Effector memory CD8-positive, alpha-beta T cell (primary cell): ENCODE data around the gene WBP4.
"Not testable (repeated sequence)": the region's sequence is repeated elsewhere in the genome, so short reads cannot be mapped to it uniquely, and the experiment has no call there.

ENCODE experiments used
- ATAC-seq: fragments of 150-1000 bp; cut with Tn5 transposase; replicated peaks from 2 replicates; pipeline ENCODE4 v1.10.0; 2021; ENCODE audit warnings: mild to moderate bottlenecking, moderate library complexity
- DNase-seq, 3 experiments: peaks; one replicate each; pipeline ENCODE4 v3.0.0; 2021
- H3K27ac Mint-ChIP-seq, 2 donors: one replicate each; pipeline ENCODE4 v1.8.0; 2022; ENCODE audit warnings: mild to moderate bottlenecking in 2 of 2, mixed read lengths in 2 of 2, moderate library complexity in 2 of 2
- H3K27me3 Mint-ChIP-seq, 2 donors: one replicate each; pipeline ENCODE4 v1.8.0; 2022; ENCODE audit warnings: mixed read lengths in 2 of 2
- H3K36me3 Mint-ChIP-seq: one replicate; pipeline ENCODE4 v1.8.0; 2022; ENCODE audit warnings: mild to moderate bottlenecking, moderate library complexity, mixed read lengths; ENCODE audit not compliant: insufficient read depth
- H3K4me1 Mint-ChIP-seq, 2 donors: one replicate each; pipeline ENCODE4 v1.8.0; 2022; ENCODE audit warnings: low read depth in 2 of 2, mixed read lengths in 2 of 2
- H3K4me3 Mint-ChIP-seq, 2 donors: one replicate each; pipeline ENCODE4 v1.8.0; 2022; ENCODE audit warnings: mild to moderate bottlenecking in 2 of 2, mixed read lengths in 2 of 2, moderate library complexity in 2 of 2
- H3K9me3 Mint-ChIP-seq, 2 donors: one replicate each; pipeline ENCODE4 v1.8.0; 2022; ENCODE audit warnings: mixed read lengths in 2 of 2

WBP4 gene

GRCh38 chr13:41075485-41075884, 14.2 kb downstream of the WBP4 start:
- H3K9me3 Mint-ChIP-seq, result no peaks in the 10 kb centered on the region
- no peak overlapping the region for H3K27ac Mint-ChIP-seq
- no peaks in the 10 kb centered on the region for H3K27me3 Mint-ChIP-seq
- no peak for DNase-seq
- peaks cover 0 to 2% of the 10 kb centered on the region in 2 donors for H3K4me1 Mint-ChIP-seq
- no peak for ATAC-seq
- peaks cover 54% of the 10 kb centered on the region for H3K36me3 Mint-ChIP-seq
- no peak overlapping the region for H3K4me3 Mint-ChIP-seq

- no peak for ATAC-seq
- H3K27me3 Mint-ChIP-seq, result no peaks in the 10 kb centered on the region
- peaks cover 0 to 2% of the 10 kb centered on the region in 2 donors for H3K4me1 Mint-ChIP-seq
- H3K36me3 Mint-ChIP-seq, result peaks cover 61% of the 10 kb centered on the region
- H3K9me3 Mint-ChIP-seq, result no peaks in the 10 kb centered on the region
- no peak overlapping the region for H3K4me3 Mint-ChIP-seq
- DNase-seq, result no peak
- H3K27ac Mint-ChIP-seq, result no peak overlapping the region
Measured at GRCh38 chr13:41077475-41077874, 16.2 kb downstream of the WBP4 start.

- Mint-ChIP-seq H3K9me3 (no peaks in the 10 kb centered on the region), H3K27ac (peak overlapping the region in 1 of 2 donors; percentile 60), H3K27me3 (no peaks in the 10 kb centered on the region), H3K4me3 (no peak overlapping the region), H3K4me1 (no peaks in the 10 kb centered on the region), H3K36me3 (peaks cover 49% of the 10 kb centered on the region)
- ATAC-seq (no peak), DNase-seq (no peak)
Measured at GRCh38 chr13:41079725-41080124, 18.4 kb downstream of the WBP4 start.

GRCh38 chr13:41085961-41086585, 24.8 kb downstream of the WBP4 start:
- ATAC-seq, result no peak
- H3K9me3 Mint-ChIP-seq, result no peaks in the 10 kb centered on the region
- H3K4me1 Mint-ChIP-seq, result peaks cover 0 to 8% of the 10 kb centered on the region in 2 donors
- no peaks in the 10 kb centered on the region for H3K27me3 Mint-ChIP-seq
- no peak overlapping the region for H3K4me3 Mint-ChIP-seq
- H3K27ac Mint-ChIP-seq, result no peak overlapping the region
- DNase-seq, result no peak
- H3K36me3 Mint-ChIP-seq, result peaks cover 17% of the 10 kb centered on the region

GRCh38 chr13:41095681-41096080, 34.4 kb downstream of the WBP4 start:
- ATAC-seq, H3K36me3 Mint-ChIP-seq, H3K4me3 Mint-ChIP-seq, DNase-seq, H3K27ac Mint-ChIP-seq, H3K9me3 Mint-ChIP-seq, H3K4me1 Mint-ChIP-seq: not testable (repeated sequence)
- H3K27me3 Mint-ChIP-seq, result peaks cover 6 to 16% of the 10 kb centered on the region in 2 donors

GRCh38 chr13:41098761-41099160, 37.5 kb downstream of the WBP4 start:
- ATAC-seq (no peak), DNase-seq (no peak)
- Mint-ChIP-seq H3K36me3 (no peaks in the 10 kb centered on the region), H3K4me3 (no peak overlapping the region), H3K9me3 (no peaks in the 10 kb centered on the region), H3K27ac (no peak overlapping the region), H3K4me1 (no peaks in the 10 kb centered on the region), H3K27me3 (peaks cover 6 to 16% of the 10 kb centered on the region in 2 donors)

GRCh38 chr13:41099986-41100385, 38.7 kb downstream of the WBP4 start:
- Mint-ChIP-seq H3K27me3 (peaks cover 6 to 16% of the 10 kb centered on the region in 2 donors), H3K27ac (no peak overlapping the region), H3K4me1 (no peaks in the 10 kb centered on the region), H3K36me3 (no peaks in the 10 kb centered on the region), H3K9me3 (no peaks in the 10 kb centered on the region), H3K4me3 (no peak overlapping the region)
- DNase-seq (no peak), ATAC-seq (no peak)

GRCh38 chr13:41107104-41107571, 45.8 kb downstream of the WBP4 start:
- Mint-ChIP-seq H3K36me3 (no peaks in the 10 kb centered on the region), H3K27ac (no peak overlapping the region), H3K9me3 (no peaks in the 10 kb centered on the region), H3K27me3 (no peaks in the 10 kb centered on the region), H3K4me1 (no peaks in the 10 kb centered on the region), H3K4me3 (no peak overlapping the region)
- DNase-seq, result no peak
- no peak for ATAC-seq

- H3K27ac Mint-ChIP-seq, result no peak overlapping the region
- H3K27me3 Mint-ChIP-seq, result no peaks in the 10 kb centered on the region
- DNase-seq, result no peak
- ATAC-seq, result no peak
- H3K36me3 Mint-ChIP-seq, result no peaks in the 10 kb centered on the region
- H3K4me3 Mint-ChIP-seq, result no peak overlapping the region
- H3K4me1 Mint-ChIP-seq, result no peaks in the 10 kb centered on the region
- H3K9me3 Mint-ChIP-seq, result no peaks in the 10 kb centered on the region
Measured at GRCh38 chr13:41107584-41108014, 46.3 kb downstream of the WBP4 start.

GRCh38 chr13:41111454-41111853, 50.1 kb downstream of the WBP4 start:
- ATAC-seq, result no peak
- no peaks in the 10 kb centered on the region for H3K4me1 Mint-ChIP-seq
- no peak overlapping the region for H3K27ac Mint-ChIP-seq

GRCh38 chr13:41117869-41118268, 56.6 kb downstream of the WBP4 start:
- H3K27me3 Mint-ChIP-seq, result no peaks in the 10 kb centered on the region
- no peaks in the 10 kb centered on the region for H3K36me3 Mint-ChIP-seq
- ATAC-seq (no peak), DNase-seq (no peak)
- no peak overlapping the region for H3K4me3 Mint-ChIP-seq
- H3K4me1 Mint-ChIP-seq, result no peaks in the 10 kb centered on the region
- H3K27ac Mint-ChIP-seq, result no peak overlapping the region
- H3K9me3 Mint-ChIP-seq, result no peaks in the 10 kb centered on the region

More at GRCh38 chr13:41111454-41111853, 50.1 kb downstream of the WBP4 start:
- DNase-seq, result no peak
- no peaks in the 10 kb centered on the region for H3K27me3 Mint-ChIP-seq
- H3K9me3 Mint-ChIP-seq, result no peaks in the 10 kb centered on the region
- no peak overlapping the region for H3K4me3 Mint-ChIP-seq
- no peaks in the 10 kb centered on the region for H3K36me3 Mint-ChIP-seq

- Mint-ChIP-seq H3K4me3 (no peak overlapping the region), H3K36me3 (peaks cover 5% of the 10 kb centered on the region), H3K9me3 (no peaks in the 10 kb centered on the region), H3K4me1 (peaks cover 0 to 3% of the 10 kb centered on the region in 2 donors), H3K27ac (peak overlapping the region in 1 of 2 donors; percentile 44), H3K27me3 (no peaks in the 10 kb centered on the region)
- DNase-seq, result no peak
- ATAC-seq, result peak; percentile 35
Measured at GRCh38 chr13:41122838-41123237, 61.5 kb downstream of the WBP4 start.

- Mint-ChIP-seq H3K36me3 (peaks cover 9% of the 10 kb centered on the region), H3K4me3 (no peak overlapping the region), H3K27me3 (no peaks in the 10 kb centered on the region), H3K4me1 (peaks cover 30 to 31% of the 10 kb centered on the region in 2 donors), H3K27ac (peak overlapping the region in 1 of 2 donors; percentile 5), H3K9me3 (no peaks in the 10 kb centered on the region)
- ATAC-seq (no peak), DNase-seq (no peak)
Measured at GRCh38 chr13:41127701-41128100, 66.4 kb downstream of the WBP4 start.

- peak overlapping the region in 1 of 2 donors; percentile 72 for H3K27ac Mint-ChIP-seq
- peaks cover 35 to 45% of the 10 kb centered on the region in 2 donors for H3K4me1 Mint-ChIP-seq
- DNase-seq (no peak), ATAC-seq (no peak)
- no peaks in the 10 kb centered on the region for H3K27me3 Mint-ChIP-seq
- peaks cover 14% of the 10 kb centered on the region for H3K36me3 Mint-ChIP-seq
- no peaks in the 10 kb centered on the region for H3K9me3 Mint-ChIP-seq
- H3K4me3 Mint-ChIP-seq, result peak overlapping the region; percentile 96 to 97
Measured at GRCh38 chr13:41130356-41130755, 69.0 kb downstream of the WBP4 start.
